Lung (tissue), 12 donors: ENCODE data around the gene ODAD4. TPM values are rescaled to one million over a fixed set of nuclear protein-coding genes. Genes with fewer than 3 reads are reported as not detected.

Experiments used
- ATAC-seq: fragments of 200-7000 bp; cut with Tn5 transposase; one replicate; pipeline ENCODE4 v1.9.1; 2020; ENCODE audit warnings: moderate number of reproducible peaks; ENCODE audit not compliant: insufficient read depth, low FRiP score
- DNase-seq, 3 donors: peaks; one replicate each; pipeline ENCODE4 v3.0.0-alpha.2; 2013 to 2017
- H3K27ac ChIP-seq, 2 donors: one replicate each; pipeline ENCODE4 v1.5.1; 2013; ENCODE audit warnings: mild to moderate bottlenecking in 2 of 2, moderate library complexity in 2 of 2, control low read depth in 1 of 2, inconsistent platforms in 1 of 2, low read depth in 1 of 2, low read length in 1 of 2
- H3K27me3 ChIP-seq, 3 donors: one replicate each; pipeline ENCODE4 v1.5.1; 2013; ENCODE audit warnings: low read length in 2 of 3; ENCODE audit not compliant: control insufficient read depth in 3 of 3, insufficient read depth in 3 of 3
- H3K36me3 ChIP-seq, 4 donors: one replicate each; pipeline ENCODE4 v1.5.1; 2013; ENCODE audit warnings: low read length in 4 of 4, mild to moderate bottlenecking in 1 of 4, moderate library complexity in 1 of 4; ENCODE audit not compliant: control insufficient read depth in 4 of 4, insufficient read depth in 4 of 4
- H3K4me1 ChIP-seq, 5 donors: one replicate each; pipeline ENCODE4 v1.5.1; 2013; ENCODE audit warnings: low read length in 5 of 5, mild to moderate bottlenecking in 2 of 5, moderate library complexity in 1 of 5; ENCODE audit not compliant: control insufficient read depth in 5 of 5, insufficient read depth in 5 of 5
- H3K4me3 ChIP-seq: one replicate; pipeline ENCODE4 v1.5.1; 2013; ENCODE audit warnings: mild to moderate bottlenecking, control low read depth, moderate library complexity
- H3K9ac ChIP-seq, 2 donors: one replicate each; pipeline ENCODE4 v1.5.1; 2013; ENCODE audit warnings: low read length in 2 of 2, control low read depth in 1 of 2; ENCODE audit not compliant: insufficient read depth in 1 of 2
- H3K9me3 ChIP-seq, 4 donors: one replicate each; pipeline ENCODE4 v1.5.1; 2013; ENCODE audit warnings: low read length in 3 of 4, mild to moderate bottlenecking in 1 of 4, moderate library complexity in 1 of 4; ENCODE audit not compliant: control insufficient read depth in 4 of 4, insufficient read depth in 3 of 4
- WGBS, 2 donors: extraction: QIAGEN DNeasy Blood & Tissue Kit; methylation state at CpG; one replicate each; pipeline ENCODE4 v1.1.7; 2013; 5-methylcytosine and 5-hydroxymethylcytosine counted together
- polyA plus RNA-seq, 2 donors: library from polyadenylated mRNA; stranded (reverse); fragments of 200-250 nt; gene quantifications; one replicate each; pipeline ENCODE4 v1.2.1, GENCODE V29; 2013
- total RNA-seq, 2 donors: library from RNA; depleted of rRNA in 1 of 2; stranded (reverse); fragments of >200 nt in 1 of 2; gene quantifications; one replicate each; pipeline ENCODE4 v1.2.1, GENCODE V29; 2014 to 2021
- TF ChIP-seq, protein P1 (sequence below): IDR thresholded peaks from 2 replicates; pipeline ENCODE4 v1.5.1; 2012; ENCODE audit warnings: mild to moderate bottlenecking; ENCODE audit errors: control extremely low read depth, extremely low read depth
- donor health status: control.
- donor health status: control.
- donor health status: Bipolar disorder and iron deficiency.
- donor health status: healthy.
- donor health status: DM: yes; HTN: yes; CAD: no.

ODAD4 gene
- total and polyA plus RNA-seq, 4 donors = 5.4 to 16.7 (median 9.2) TPM

DNA sequence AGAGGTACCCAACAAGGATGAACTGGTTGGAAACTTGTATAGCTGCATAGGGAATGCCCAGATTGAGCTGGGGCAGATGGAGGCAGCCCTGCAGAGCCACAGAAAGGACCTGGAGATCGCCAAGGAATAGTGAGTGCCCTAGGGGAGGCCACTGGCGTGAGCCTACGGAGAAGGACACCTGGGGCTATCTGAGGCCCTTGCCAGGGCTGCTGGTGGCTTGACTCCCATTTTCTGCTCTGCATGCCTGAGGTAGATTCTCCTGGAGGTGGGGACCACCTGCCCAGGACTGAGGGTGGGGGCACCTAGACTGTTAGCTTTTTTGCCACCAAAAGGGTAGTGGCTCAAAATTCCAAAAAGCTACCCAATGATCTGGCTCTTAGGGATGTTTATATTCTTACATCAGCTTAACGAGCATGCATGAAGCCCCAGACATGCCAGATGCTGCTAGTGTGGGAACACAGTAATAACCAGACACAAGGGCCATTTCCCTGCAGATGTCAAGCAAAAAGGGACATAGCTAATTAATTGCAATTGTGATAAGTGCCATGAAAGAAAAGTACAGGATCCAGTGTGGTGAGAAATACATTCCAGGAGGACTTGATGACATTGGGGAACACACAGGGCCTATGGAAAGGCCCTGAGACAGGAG lies 8.8 kb downstream of the ODAD4 start:
- no peaks in the 10 kb centered on the region for H3K27me3 ChIP-seq
- TF ChIP-seq, protein P1, sequence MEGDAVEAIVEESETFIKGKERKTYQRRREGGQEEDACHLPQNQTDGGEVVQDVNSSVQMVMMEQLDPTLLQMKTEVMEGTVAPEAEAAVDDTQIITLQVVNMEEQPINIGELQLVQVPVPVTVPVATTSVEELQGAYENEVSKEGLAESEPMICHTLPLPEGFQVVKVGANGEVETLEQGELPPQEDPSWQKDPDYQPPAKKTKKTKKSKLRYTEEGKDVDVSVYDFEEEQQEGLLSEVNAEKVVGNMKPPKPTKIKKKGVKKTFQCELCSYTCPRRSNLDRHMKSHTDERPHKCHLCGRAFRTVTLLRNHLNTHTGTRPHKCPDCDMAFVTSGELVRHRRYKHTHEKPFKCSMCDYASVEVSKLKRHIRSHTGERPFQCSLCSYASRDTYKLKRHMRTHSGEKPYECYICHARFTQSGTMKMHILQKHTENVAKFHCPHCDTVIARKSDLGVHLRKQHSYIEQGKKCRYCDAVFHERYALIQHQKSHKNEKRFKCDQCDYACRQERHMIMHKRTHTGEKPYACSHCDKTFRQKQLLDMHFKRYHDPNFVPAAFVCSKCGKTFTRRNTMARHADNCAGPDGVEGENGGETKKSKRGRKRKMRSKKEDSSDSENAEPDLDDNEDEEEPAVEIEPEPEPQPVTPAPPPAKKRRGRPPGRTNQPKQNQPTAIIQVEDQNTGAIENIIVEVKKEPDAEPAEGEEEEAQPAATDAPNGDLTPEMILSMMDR = no peak
- WGBS, 2 donors = 90 to 96% methylated on average over 4 of the region's 4 CpGs

DNA sequence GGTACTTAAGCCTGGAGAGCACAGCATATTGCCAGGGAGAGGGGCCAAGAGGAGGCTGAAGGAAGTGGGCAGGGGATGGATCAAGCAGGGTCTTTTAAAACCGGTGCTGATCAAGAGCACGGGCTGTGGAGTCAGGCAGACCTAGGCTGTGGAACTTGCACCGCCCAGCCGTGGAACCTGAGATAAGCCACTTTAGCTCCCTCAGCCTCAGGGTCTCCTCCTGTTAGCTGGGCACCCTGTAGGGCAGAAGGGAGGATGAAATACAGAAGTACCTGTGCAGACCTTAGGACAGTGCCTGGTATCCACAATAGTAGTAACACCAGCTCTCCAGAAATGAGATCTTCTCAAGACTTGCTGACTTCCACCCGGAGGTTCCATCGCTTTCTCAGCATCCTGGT lies 9.3 kb downstream of the ODAD4 start:
- H3K9me3 ChIP-seq = no peaks in the 10 kb centered on the region
- WGBS, 2 donors = 92 to 95% methylated on average over 6 of the region's 6 CpGs
- H3K4me3 ChIP-seq = no peak overlapping the region
- no peaks in the 10 kb centered on the region for H3K27me3 ChIP-seq
- DNase-seq = no peak
- no peak overlapping the region for H3K27ac ChIP-seq
- ATAC-seq = no peak
- H3K36me3 ChIP-seq = peaks cover 0 to 11% (median 3%) of the 10 kb centered on the region in 4 donors
- H3K9ac ChIP-seq = no peak overlapping the region
- H3K4me1 ChIP-seq = no peaks in the 10 kb centered on the region
- TF ChIP-seq, protein P1 = no peak

More for the DNA sequence above, 8.8 kb downstream of the ODAD4 start:
- Histone ChIP-seq H3K27ac (no peak overlapping the region), H3K4me1 (no peaks in the 10 kb centered on the region), H3K36me3 (peaks cover 0 to 11% (median 3%) of the 10 kb centered on the region in 4 donors), H3K9me3 (no peaks in the 10 kb centered on the region), H3K9ac (no peak overlapping the region), H3K4me3 (no peak overlapping the region)
- DNase-seq = no peak
- ATAC-seq = no peak

DNA sequence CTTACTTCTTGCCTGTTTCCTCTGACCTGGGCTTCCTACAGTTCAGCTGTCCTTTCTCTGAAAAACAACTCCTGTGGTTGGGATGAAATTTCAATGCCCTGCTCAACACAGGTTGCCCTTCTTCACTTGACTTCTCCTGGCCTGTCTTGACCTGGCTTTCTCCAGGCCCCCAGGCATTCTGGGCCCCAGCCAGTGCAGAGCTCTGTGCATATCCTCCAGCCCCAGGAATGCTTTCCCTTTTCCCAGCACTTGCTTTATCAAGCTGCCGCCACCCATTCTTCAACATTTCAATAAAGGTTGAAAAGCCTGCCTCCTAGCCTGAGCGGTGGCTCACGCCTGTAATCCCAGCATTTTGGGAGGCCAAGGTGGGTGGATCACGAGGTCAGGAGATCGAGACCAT lies 10.8 kb downstream of the ODAD4 start:
- 94 to 95% methylated on average over 5 of the region's 5 CpGs for WGBS, 2 donors

More for the DNA sequence above, 10.8 kb downstream of the ODAD4 start:
- Histone ChIP-seq H3K27ac (no peak overlapping the region), H3K27me3 (no peaks in the 10 kb centered on the region), H3K4me3 (no peak overlapping the region), H3K4me1 (no peaks in the 10 kb centered on the region), H3K9ac (no peak overlapping the region), H3K36me3 (peaks cover 0 to 4% (median 0%) of the 10 kb centered on the region in 4 donors), H3K9me3 (no peaks in the 10 kb centered on the region)
- ATAC-seq (no peak), DNase-seq (no peak)
- TF ChIP-seq, protein P1 = no peak
